HUES6 (cell line): ENCODE results near the gene METTL13.

Experiments used
- H3K27ac ChIP-seq: 2 replicates; pipeline ENCODE4 v1.7.0; 2013; ENCODE audit warnings: low read depth, mild to moderate bottlenecking, low read length, inconsistent platforms
- H3K27me3 ChIP-seq: 2 replicates; pipeline ENCODE4 v1.6.1; 2013; ENCODE audit warnings: low read length; ENCODE audit not compliant: control insufficient read depth, insufficient read depth
- H3K36me3 ChIP-seq: 2 replicates; pipeline ENCODE4 v1.6.1; 2013; ENCODE audit warnings: low read length; ENCODE audit not compliant: control insufficient read depth, insufficient read depth
- H3K4me1 ChIP-seq: 2 replicates; pipeline ENCODE4 v1.6.1; 2013; ENCODE audit warnings: low read length; ENCODE audit not compliant: control insufficient read depth, insufficient read depth
- H3K4me3 ChIP-seq: 2 replicates; pipeline ENCODE4 v1.5.1; 2013; ENCODE audit warnings: low read depth, low read length
- H3K9ac ChIP-seq: one replicate; pipeline ENCODE4 v1.6.1; 2013; ENCODE audit warnings: mild to moderate bottlenecking, low read length
- H3K9me3 ChIP-seq: 2 replicates; pipeline ENCODE4 v1.6.1; 2013; ENCODE audit warnings: low read depth, low read length; ENCODE audit not compliant: control insufficient read depth, insufficient read depth

Gene METTL13

DNA sequence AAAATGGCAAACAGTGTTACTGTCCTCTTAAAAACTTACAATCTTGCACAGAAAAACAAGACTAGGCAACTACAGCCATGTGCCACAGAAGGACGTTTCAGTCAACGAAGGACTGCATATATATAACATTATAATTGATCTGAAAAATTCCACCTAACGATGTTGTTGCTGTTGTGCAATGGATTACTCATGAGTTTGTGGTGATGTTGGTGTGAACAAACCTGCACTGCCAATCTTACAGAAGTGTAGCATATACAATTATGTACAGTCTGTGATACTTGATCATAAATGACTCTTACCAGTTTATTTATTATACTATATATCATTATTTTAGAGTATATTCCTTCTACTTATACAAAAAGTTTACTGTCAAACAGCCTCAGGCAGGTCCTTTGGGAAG lies 32.8 kb upstream of the METTL13 start:
- no peak overlapping the region for H3K4me3 ChIP-seq
- H3K4me1 ChIP-seq, result peaks cover 9% of the 10 kb centered on the region
- no peak overlapping the region for H3K9ac ChIP-seq
- no peaks in the 10 kb centered on the region for H3K27me3 ChIP-seq
- no peaks in the 10 kb centered on the region for H3K36me3 ChIP-seq
- H3K9me3 ChIP-seq, result no peaks in the 10 kb centered on the region
- no peak overlapping the region for H3K27ac ChIP-seq

DNA sequence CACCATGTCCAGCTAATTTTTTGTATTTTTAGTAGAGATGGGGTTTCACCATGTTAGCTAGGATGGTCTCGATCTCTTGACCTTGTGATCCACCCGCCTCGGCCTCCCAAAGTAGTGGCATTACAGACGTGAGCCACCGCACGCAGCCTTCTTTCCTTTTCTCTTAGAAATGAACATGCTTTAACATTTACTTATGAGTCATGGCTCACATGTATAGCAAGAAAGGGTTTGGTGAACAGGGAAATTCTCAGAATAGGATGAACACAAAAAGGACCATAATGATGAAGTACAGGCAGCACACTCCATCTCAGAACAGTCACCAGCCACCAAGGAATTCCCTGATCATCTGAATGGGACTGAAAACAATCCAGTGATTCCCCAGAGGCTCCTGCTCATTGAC lies 30.2 kb upstream of the METTL13 start:
- Histone ChIP-seq H3K9ac (no peak overlapping the region), H3K4me3 (no peak overlapping the region), H3K36me3 (no peaks in the 10 kb centered on the region), H3K9me3 (peaks cover 11% of the 10 kb centered on the region), H3K27me3 (no peaks in the 10 kb centered on the region), H3K4me1 (peaks cover 15% of the 10 kb centered on the region), H3K27ac (no peak overlapping the region)

DNA sequence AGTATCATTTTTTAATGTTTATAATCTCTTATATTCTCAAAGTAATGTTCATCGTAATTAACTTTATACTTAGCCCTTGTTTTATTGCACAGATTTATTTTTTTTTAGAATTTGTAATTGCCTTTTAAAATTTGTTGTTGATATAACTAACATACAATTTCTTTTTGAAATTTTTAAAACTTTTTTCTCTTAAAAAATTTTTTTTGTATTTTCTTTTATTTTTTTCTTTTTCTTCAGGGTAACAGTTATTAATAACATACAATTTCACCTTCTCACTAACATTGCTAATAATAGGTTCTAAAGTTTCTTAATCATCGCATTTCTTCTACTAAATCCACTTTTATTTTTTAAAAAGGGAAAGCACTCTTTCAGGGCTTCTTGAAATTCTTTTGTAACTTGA lies 28.3 kb upstream of the METTL13 start:
- Histone ChIP-seq H3K9me3 (peaks cover 26% of the 10 kb centered on the region), H3K4me1 (peaks cover 15% of the 10 kb centered on the region), H3K27me3 (no peaks in the 10 kb centered on the region), H3K4me3 (no peak overlapping the region), H3K9ac (no peak overlapping the region), H3K27ac (no peak overlapping the region), H3K36me3 (no peaks in the 10 kb centered on the region)

DNA sequence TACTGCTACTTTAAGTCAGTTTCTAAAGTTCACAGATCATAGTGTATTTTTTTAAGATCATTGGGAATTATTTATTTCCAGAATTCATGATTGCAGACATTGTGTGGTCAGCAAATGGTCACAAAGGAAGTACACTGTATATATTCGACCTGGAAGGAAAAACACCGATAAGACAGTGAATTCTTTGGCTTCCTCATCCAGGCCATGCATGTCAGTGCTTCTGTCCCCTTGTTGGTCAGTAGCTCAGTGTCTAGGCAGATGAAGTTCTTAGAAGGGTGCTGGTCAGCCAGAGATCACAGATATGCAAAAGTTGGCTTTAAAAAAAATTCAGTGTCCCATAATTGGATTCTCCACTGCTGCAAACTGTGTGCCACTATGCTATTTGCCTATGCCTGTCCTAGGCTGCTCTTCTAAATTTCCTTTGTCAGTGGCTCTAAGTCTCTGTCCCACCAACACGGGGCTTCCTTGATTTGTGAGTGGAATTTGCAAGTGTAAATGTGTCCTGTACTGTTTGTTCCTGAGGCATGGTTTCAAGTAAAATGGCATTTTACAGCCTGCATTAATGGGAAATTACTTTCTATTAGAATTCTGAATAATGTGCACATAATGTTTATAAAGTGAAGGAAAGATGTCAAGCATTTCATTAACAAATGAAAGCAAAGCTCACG lies 27.6 kb upstream of the METTL13 start:
- H3K4me3 ChIP-seq, result no peak overlapping the region
- peaks cover 15% of the 10 kb centered on the region for H3K4me1 ChIP-seq
- no peak overlapping the region for H3K27ac ChIP-seq
- no peaks in the 10 kb centered on the region for H3K27me3 ChIP-seq
- no peaks in the 10 kb centered on the region for H3K36me3 ChIP-seq
- peaks cover 26% of the 10 kb centered on the region for H3K9me3 ChIP-seq
- no peak overlapping the region for H3K9ac ChIP-seq

DNA sequence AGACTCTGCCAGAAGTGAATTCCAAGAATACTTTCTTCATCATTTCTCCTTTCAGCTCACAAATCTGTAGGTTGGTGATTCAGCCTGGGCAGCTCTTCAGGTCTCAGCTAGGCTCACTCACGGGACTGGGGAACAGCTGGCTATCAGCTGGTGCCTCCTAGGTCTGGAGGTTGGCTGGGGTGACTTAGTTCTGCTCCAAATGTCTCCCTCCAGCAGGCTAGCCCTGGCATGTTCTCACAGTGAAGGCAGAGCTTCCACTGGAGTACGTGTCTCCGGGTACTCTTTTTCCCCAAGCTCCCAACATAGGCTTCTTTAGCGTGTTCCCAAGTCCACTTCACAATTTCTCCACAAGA lies 27.1 kb upstream of the METTL13 start:
- Histone ChIP-seq H3K4me3 (no peak overlapping the region), H3K9ac (no peak overlapping the region), H3K4me1 (peaks cover 15% of the 10 kb centered on the region), H3K27me3 (no peaks in the 10 kb centered on the region), H3K27ac (peak overlapping the region; percentile 16), H3K36me3 (no peaks in the 10 kb centered on the region), H3K9me3 (peaks cover 26% of the 10 kb centered on the region)

DNA sequence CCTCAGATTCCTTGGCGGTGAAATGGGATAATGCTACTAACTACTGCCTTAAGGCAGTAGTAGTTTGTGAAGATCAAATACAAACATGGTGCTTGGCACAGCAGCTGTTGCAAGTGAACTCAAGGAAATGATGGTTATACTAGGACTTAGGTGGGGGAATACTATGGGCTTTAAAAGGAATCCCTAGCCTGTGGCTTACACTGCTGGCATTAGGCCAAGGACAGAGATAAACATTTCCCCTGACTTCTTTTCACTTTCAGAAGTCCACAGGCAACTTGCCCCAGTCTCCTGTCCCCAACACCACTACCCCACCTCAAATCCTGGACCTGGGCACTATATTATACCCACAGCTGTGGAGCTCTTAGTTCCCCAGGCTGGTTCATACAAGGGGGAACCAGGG lies 26.5 kb upstream of the METTL13 start:
- peak overlapping the region; percentile 16; the same call in 1 of the 2 replicates for H3K27ac ChIP-seq

DNA sequence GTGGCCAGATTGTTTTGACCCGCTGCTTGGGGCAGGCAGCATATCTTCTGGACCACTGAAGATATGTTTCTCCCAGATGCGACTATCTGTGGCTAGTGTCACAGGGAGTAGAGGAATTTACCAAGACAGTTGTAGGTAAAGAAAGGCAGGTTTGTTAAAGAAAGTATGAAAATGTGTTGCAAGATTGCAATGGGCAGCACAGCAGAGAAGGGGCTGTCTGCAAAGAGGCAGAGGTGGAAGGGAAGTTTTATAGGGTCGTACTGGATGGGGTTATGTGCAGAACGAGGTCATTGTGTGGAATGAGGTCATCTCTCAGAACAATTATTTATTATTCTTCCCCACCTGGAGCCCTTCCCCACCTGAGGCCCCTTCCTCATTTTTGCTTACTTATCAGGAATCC lies 24.6 kb upstream of the METTL13 start:
- Histone ChIP-seq H3K9ac (no peak overlapping the region), H3K27ac (no peak overlapping the region), H3K9me3 (peaks cover 26% of the 10 kb centered on the region), H3K4me3 (no peak overlapping the region), H3K4me1 (peaks cover 15% of the 10 kb centered on the region), H3K27me3 (no peaks in the 10 kb centered on the region), H3K36me3 (no peaks in the 10 kb centered on the region)

More for the DNA sequence above, 26.5 kb upstream of the METTL13 start:
- H3K36me3 ChIP-seq, result no peaks in the 10 kb centered on the region
- no peak overlapping the region for H3K9ac ChIP-seq
- peaks cover 26% of the 10 kb centered on the region for H3K9me3 ChIP-seq
- H3K4me1 ChIP-seq, result peaks cover 15% of the 10 kb centered on the region
- no peaks in the 10 kb centered on the region for H3K27me3 ChIP-seq
- H3K4me3 ChIP-seq, result no peak overlapping the region

DNA sequence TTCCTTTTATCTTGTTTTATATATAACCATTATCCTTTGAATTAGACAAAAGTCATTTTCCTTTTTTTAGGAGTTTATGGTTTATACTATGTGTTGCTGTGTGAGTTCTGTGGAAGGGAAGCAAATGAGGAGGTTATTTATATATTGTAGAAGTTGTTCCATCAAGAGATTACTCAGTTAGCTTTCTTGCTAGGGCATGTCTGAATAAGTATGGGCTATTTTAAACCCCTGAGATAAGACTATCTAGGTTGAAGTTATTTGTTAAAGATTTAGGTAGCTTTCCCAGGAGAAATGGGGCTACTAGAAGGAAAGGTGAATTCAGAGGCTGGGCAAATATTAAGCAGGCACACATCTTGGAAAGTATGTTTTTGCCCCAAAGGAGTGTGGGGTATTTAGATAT lies 23.4 kb upstream of the METTL13 start:
- Histone ChIP-seq H3K9ac (no peak overlapping the region), H3K27ac (no peak overlapping the region), H3K4me3 (no peak overlapping the region), H3K36me3 (no peaks in the 10 kb centered on the region), H3K4me1 (peaks cover 15% of the 10 kb centered on the region), H3K27me3 (no peaks in the 10 kb centered on the region), H3K9me3 (peaks cover 26% of the 10 kb centered on the region)

DNA sequence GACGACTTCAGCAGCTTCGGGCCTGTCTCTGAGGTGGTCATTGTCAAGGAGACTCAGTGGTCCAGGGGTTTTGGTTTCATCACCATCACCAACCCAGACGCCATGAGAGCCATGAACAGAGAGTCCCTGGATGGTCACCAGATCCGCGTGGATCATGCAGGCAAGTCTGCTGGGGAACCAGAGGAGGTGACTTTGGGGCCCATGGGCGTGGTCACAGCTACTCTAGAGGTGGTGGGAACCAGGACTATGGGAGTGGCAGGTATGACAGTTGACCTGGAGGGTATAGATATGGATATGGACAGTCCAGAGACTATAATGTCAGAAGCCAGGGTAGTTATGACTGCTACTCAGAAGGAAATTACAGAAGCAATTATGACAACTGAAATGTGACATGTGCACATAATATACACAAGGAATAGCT lies 19.3 kb upstream of the METTL13 start:
- H3K27me3 ChIP-seq, result no peaks in the 10 kb centered on the region
- H3K4me1 ChIP-seq, result no peaks in the 10 kb centered on the region
- H3K9ac ChIP-seq, result no peak overlapping the region
- H3K27ac ChIP-seq, result no peak overlapping the region
- no peaks in the 10 kb centered on the region for H3K36me3 ChIP-seq
- no peak overlapping the region for H3K4me3 ChIP-seq
- H3K9me3 ChIP-seq, result peaks cover 6% of the 10 kb centered on the region

DNA sequence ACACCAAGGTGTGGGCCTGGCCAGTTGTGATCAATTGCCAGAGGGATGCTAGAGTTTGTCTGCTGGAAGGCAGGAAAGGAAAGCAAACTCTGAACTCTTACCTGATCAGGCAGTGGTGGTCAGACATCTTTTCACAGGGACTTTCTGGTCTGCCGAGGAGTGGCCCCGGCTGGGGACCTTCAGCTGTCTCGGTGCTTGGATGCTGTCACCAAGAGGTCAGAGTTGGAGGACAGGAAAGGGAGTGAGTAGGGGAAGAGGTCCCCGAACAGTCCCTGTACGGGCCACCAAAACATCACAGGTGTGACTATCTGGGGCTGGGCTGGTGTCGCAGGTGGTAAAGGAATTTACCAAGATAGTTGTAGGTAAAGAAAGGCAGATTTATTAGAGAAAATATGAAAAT lies 17.7 kb upstream of the METTL13 start:
- Histone ChIP-seq H3K27ac (no peak overlapping the region), H3K9ac (no peak overlapping the region), H3K4me3 (no peak overlapping the region)

DNA sequence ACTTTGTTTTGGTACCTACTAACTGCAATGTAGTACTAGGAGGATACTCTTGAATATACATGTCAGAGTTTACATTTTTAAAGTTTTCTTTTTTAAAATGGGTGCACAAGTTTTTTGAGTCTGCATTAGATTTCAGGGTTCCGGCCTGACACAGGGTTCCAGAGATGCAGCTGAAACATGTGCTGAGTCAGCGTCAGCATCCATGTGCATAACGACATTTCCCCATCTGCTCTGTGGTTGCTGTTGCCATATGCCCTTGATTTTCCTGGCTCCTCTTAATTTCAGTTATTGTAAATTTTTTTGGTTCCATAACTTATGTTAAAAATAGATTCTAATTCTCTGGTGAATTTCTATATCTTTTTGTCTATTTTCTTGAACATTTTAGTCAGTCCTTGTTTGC lies 12.3 kb upstream of the METTL13 start:
- H3K27ac ChIP-seq, result no peak overlapping the region
- H3K9me3 ChIP-seq, result no peaks in the 10 kb centered on the region
- no peaks in the 10 kb centered on the region for H3K4me1 ChIP-seq
- no peaks in the 10 kb centered on the region for H3K36me3 ChIP-seq
- H3K9ac ChIP-seq, result no peak overlapping the region
- H3K27me3 ChIP-seq, result no peaks in the 10 kb centered on the region
- no peak overlapping the region for H3K4me3 ChIP-seq

More for the DNA sequence above, 17.7 kb upstream of the METTL13 start:
- Histone ChIP-seq H3K27me3 (no peaks in the 10 kb centered on the region), H3K4me1 (no peaks in the 10 kb centered on the region), H3K36me3 (no peaks in the 10 kb centered on the region), H3K9me3 (no peaks in the 10 kb centered on the region)

DNA sequence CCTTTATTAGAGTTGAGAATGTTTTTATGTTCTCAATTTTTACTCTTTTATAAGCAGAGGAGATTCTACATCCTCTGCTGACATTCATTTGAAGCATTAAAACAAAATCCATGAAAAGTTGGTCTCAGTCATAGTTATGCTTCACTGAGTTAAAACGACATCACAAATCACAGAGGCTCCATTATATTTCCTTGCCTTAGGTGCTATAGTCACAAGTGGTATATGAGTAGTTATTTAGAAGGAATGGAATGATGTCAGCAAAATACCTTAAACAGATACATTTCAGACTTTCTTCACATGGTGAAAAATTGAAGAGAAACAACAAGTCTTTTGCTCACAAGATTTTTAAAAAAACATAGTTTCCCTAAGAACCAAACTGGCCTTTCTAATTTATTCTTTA lies 11.7 kb upstream of the METTL13 start:
- H3K27me3 ChIP-seq, result no peaks in the 10 kb centered on the region
- H3K36me3 ChIP-seq, result no peaks in the 10 kb centered on the region
- H3K4me3 ChIP-seq, result no peak overlapping the region
- no peaks in the 10 kb centered on the region for H3K4me1 ChIP-seq
- H3K9me3 ChIP-seq, result no peaks in the 10 kb centered on the region
- H3K9ac ChIP-seq, result no peak overlapping the region
- no peak overlapping the region for H3K27ac ChIP-seq
